Cardiac muscle cell (in vitro differentiated cells and primary cell): ENCODE measurements around the gene ZFP69B. TPM values are rescaled to one million over a fixed set of nuclear protein-coding genes. Genes with fewer than 3 reads are reported as not detected.

Source experiments
- polyA plus RNA-seq: library from polyadenylated mRNA; unstranded; fragments of >200 nt; fragmentation: Nextera tagmentation; extraction: Ambion mirVana; gene quantifications from 2 replicates; pipeline ENCODE4 v1.2.1, GENCODE V29; 2016
- total RNA-seq: library from RNA; depleted of rRNA; stranded (reverse); fragments of >200 nt; gene quantifications from 2 replicates; pipeline ENCODE4 v1.2.3, GENCODE V29; 2016

Gene ZFP69B
- total and polyA plus RNA-seq, 2 experiments from 2014 or later, result 2.7 to 3.7 TPM

Other genes with a start within 250 kb of the ZFP69B start
- gene TMCO2, start 202.5 kb upstream of the ZFP69B start, total RNA-seq, result not detected in 2 replicates
- gene TMCO2, start 202.5 kb upstream of the ZFP69B start, polyA plus RNA-seq, result not detected in 2 replicates
- 8.4 and 15.0 TPM in 2 replicates for gene ZMPSTE24, start 192.2 kb upstream of the ZFP69B start, total RNA-seq
- 9.8 and 24.0 TPM in 2 replicates for gene ZMPSTE24, start 192.2 kb upstream of the ZFP69B start, polyA plus RNA-seq
- 2.9 and 3.4 TPM in 2 replicates for gene COL9A2, start 133.2 kb upstream of the ZFP69B start, total RNA-seq
- gene COL9A2, start 133.2 kb upstream of the ZFP69B start, polyA plus RNA-seq, result 5.9 and 7.2 TPM in 2 replicates
- 16.2 and 16.7 TPM in 2 replicates for gene SMAP2, start 76.7 kb upstream of the ZFP69B start, total RNA-seq
- 23.3 and 29.5 TPM in 2 replicates for gene SMAP2, start 76.7 kb upstream of the ZFP69B start, polyA plus RNA-seq
- gene ZFP69, start 26.8 kb downstream of the ZFP69B start, total RNA-seq, result 2.9 and 4.9 TPM in 2 replicates
- 3.2 and 7.2 TPM in 2 replicates for gene ZFP69, start 26.8 kb downstream of the ZFP69B start, polyA plus RNA-seq
- gene EXO5, start 58.3 kb downstream of the ZFP69B start, total RNA-seq, result 6.3 and 6.6 TPM in 2 replicates
- 6.1 and 8.9 TPM in 2 replicates for gene EXO5, start 58.3 kb downstream of the ZFP69B start, polyA plus RNA-seq
- gene ZNF684, start 81.2 kb downstream of the ZFP69B start, total RNA-seq, result 3.6 and 7.4 TPM in 2 replicates
- gene ZNF684, start 81.2 kb downstream of the ZFP69B start, polyA plus RNA-seq, result 8.2 TPM in 2 replicates
- gene RIMS3, start 215.2 kb downstream of the ZFP69B start, total RNA-seq, result 33.0 and 39.3 TPM in 2 replicates
- gene RIMS3, start 215.2 kb downstream of the ZFP69B start, polyA plus RNA-seq, result 29.1 and 29.7 TPM in 2 replicates
- gene NFYC, start 241.2 kb downstream of the ZFP69B start, total RNA-seq, result 124 and 130 TPM in 2 replicates
- 143 and 149 TPM in 2 replicates for gene NFYC, start 241.2 kb downstream of the ZFP69B start, polyA plus RNA-seq